ENCODE measurements around the gene ASAP3.
A peak's percentile ranks its signal among the peaks of the same experiment; 100 is the strongest.

ASAP3 gene

GRCh38 chr1:23483321-23484252 lies at the start of gene ASAP3:
ASAP3 (minus strand) TSS chr1:23484179; CDS start chr1:23484133, 46 bp downstream.
- DNase-seq, result no peak

- peak; percentile 74 for DNase-seq
Observed at GRCh38 chr1:23533246-23534023, 49.5 kb upstream of the ASAP3 start.

GRCh38 chr1:23531562-23532094 lies 47.6 kb upstream of the ASAP3 start:
- no peak for DNase-seq

GRCh38 chr1:23530747-23531561 lies 47.0 kb upstream of the ASAP3 start, which contains the start of gene E2F2:
E2F2 (minus strand) TSS chr1:23531233; CDS start chr1:23530793, 440 bp downstream.
- DNase-seq, result peak; percentile 95

- DNase-seq, result peak; percentile 74
Observed at GRCh38 chr1:23530087-23530746, 46.2 kb upstream of the ASAP3 start.

- DNase-seq, result peak; percentile 68
Observed at GRCh38 chr1:23529146-23530086, 45.4 kb upstream of the ASAP3 start.

GRCh38 chr1:23528250-23528978 lies 44.4 kb upstream of the ASAP3 start:
- DNase-seq, result peak; percentile 99

- no peak for DNase-seq
Observed at GRCh38 chr1:23527900-23528249, 43.9 kb upstream of the ASAP3 start.

- DNase-seq, result no peak
Observed at GRCh38 chr1:23527366-23527765, 43.4 kb upstream of the ASAP3 start.

GRCh38 chr1:23526329-23527041 lies 42.5 kb upstream of the ASAP3 start:
- no peak for DNase-seq

GRCh38 chr1:23525558-23526250 lies 41.7 kb upstream of the ASAP3 start:
- peak; percentile 89 for DNase-seq

- DNase-seq, result peak; percentile 97
Observed at GRCh38 chr1:23524716-23525401, 40.9 kb upstream of the ASAP3 start.

- no peak for DNase-seq
Observed at GRCh38 chr1:23524163-23524562, 40.2 kb upstream of the ASAP3 start.

GRCh38 chr1:23522244-23522982 lies 38.4 kb upstream of the ASAP3 start:
- DNase-seq, result no peak

GRCh38 chr1:23521588-23521987 lies 37.6 kb upstream of the ASAP3 start:
- no peak for DNase-seq

GRCh38 chr1:23517581-23517980 lies 33.6 kb upstream of the ASAP3 start:
- no peak for DNase-seq

- no peak for DNase-seq
Observed at GRCh38 chr1:23515905-23516304, 31.9 kb upstream of the ASAP3 start.

Measured in RPMI8226 (cell line).